GM18508 (cell line): ENCODE results near the gene LTA4H.

ENCODE experiments used
- ATAC-seq: cut with Tn5 transposase; IDR thresholded peaks from one replicate; pipeline ENCODE4 v1.9.1; 2021; ENCODE audit warnings: moderate number of reproducible peaks; ENCODE audit not compliant: insufficient read depth, unreplicated experiment

LTA4H gene

GRCh38 chr12:95966287-95966870 is 69.0 kb downstream of the LTA4H start:
- ATAC-seq: no peak

GRCh38 chr12:95963096-95963495 is 72.3 kb downstream of the LTA4H start:
- ATAC-seq: no peak

- ATAC-seq: no peak
These were observed 73.2 kb downstream of the LTA4H start for GRCh38 chr12:95962222-95962621.

GRCh38 chr12:95960241-95960640 is 75.1 kb downstream of the LTA4H start:
- no peak for ATAC-seq

GRCh38 chr12:95959107-95959506 is 76.3 kb downstream of the LTA4H start:
- no peak for ATAC-seq

- no peak for ATAC-seq
These were observed 78.7 kb downstream of the LTA4H start for GRCh38 chr12:95956557-95957145.

GRCh38 chr12:95955549-95956159 is 79.7 kb downstream of the LTA4H start:
- no peak for ATAC-seq

GRCh38 chr12:95953000-95953399 is 82.4 kb downstream of the LTA4H start:
- ATAC-seq: no peak

GRCh38 chr12:95951515-95951914 is 83.9 kb downstream of the LTA4H start:
- ATAC-seq: no peak
